ENCODE measurements around the gene CXCL5. TPM values are rescaled to one million over a fixed set of nuclear protein-coding genes. Genes with fewer than 3 reads are reported as not detected.

Gene CXCL5
- total RNA-seq, 1 experiment from 2014 or later, result not detected

GRCh38 chr4:74032064-74032463 lies 33.6 kb upstream of the CXCL5 start:
- no peaks in the 10 kb centered on the region for H3K27me3 ChIP-seq (ENCODE audit: insufficient read depth, low read depth)
- no peaks in the 10 kb centered on the region for H3F3A ChIP-seq (ENCODE audit: insufficient read depth, low read depth)
- no peaks in the 10 kb centered on the region for H3K9me2 ChIP-seq (ENCODE audit: insufficient read depth)
- POLR2A ChIA-PET (ENCODE audit: unreplicated experiment), result no interaction called here
- no peaks in the 10 kb centered on the region for H3K9me3 ChIP-seq (ENCODE audit: insufficient read depth, low read depth)
- DNase-seq, result no peak
- H3K4me1 ChIP-seq (replicated peaks; ENCODE audit: insufficient read depth), result no peaks in the 10 kb centered on the region
- no peak overlapping the region for H2AFZ ChIP-seq
- no peak overlapping the region for H3K4me3 ChIP-seq
- H4K20me1 ChIP-seq (ENCODE audit: insufficient read depth), result no peaks in the 10 kb centered on the region
- no peak overlapping the region for H3K27ac ChIP-seq
- intact Hi-C loops (cut with micrococcal nuclease; ENCODE audit: unreplicated experiment), result loop anchor here (10.0 kb wide), 1 partner anchor 367 kb away; no protein-coding TSS in a partner anchor
- TF ChIP-seq EZH2 (IDR thresholded peaks at IDR 0.05; ENCODE audit: low read depth) (no peak), CTCF (conservative IDR thresholded peaks at IDR 0.05) (no peak)
- no peaks in the 10 kb centered on the region for H3K79me2 ChIP-seq (ENCODE audit: low read depth)
- H3K36me3 ChIP-seq (ENCODE audit: low read depth), result no peaks in the 10 kb centered on the region
- BruUV-seq (replicated peaks), result no TSS peak
- H3K4me2 ChIP-seq, result no peak overlapping the region
- CTCF ChIA-PET, result no interaction called here

DNA sequence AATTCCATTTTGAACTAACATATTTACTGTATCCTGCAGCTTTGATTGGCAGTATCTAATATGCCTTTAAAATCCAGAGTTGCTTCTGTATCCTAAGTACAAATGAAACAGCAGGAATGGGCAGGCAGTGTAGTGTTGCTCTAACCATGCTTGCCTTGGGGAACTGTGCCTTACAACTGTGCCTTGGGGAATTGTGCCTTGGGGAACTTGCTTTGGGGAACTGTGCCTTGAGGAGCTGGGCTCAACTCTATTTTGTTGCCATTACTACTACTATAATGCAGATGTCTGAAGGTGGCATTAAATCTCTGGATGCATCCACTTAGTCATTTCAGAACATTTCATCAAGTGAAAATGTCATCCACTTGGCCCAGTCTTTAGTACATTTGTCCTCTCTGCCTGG lies 33.1 kb upstream of the CXCL5 start:
- intact Hi-C loops (cut with micrococcal nuclease; ENCODE audit: unreplicated experiment), result loop anchor here (10.0 kb wide), 1 partner anchor 367 kb away; no protein-coding TSS in a partner anchor
- CTCF ChIA-PET, result no interaction called here
- H3K4me1 ChIP-seq (replicated peaks; ENCODE audit: insufficient read depth), result no peaks in the 10 kb centered on the region

GRCh38 chr4:74030285-74030684 lies 31.8 kb upstream of the CXCL5 start:
- TF ChIP-seq EZH2 (IDR thresholded peaks at IDR 0.05; ENCODE audit: low read depth) (no peak), CTCF (conservative IDR thresholded peaks at IDR 0.05) (no peak)
- Histone ChIP-seq H2AFZ (no peak overlapping the region), H3K9me2 (ENCODE audit: insufficient read depth) (no peaks in the 10 kb centered on the region), H3K9me3 (ENCODE audit: insufficient read depth, low read depth) (no peaks in the 10 kb centered on the region), H3K27me3 (ENCODE audit: insufficient read depth, low read depth) (no peaks in the 10 kb centered on the region), H3F3A (ENCODE audit: insufficient read depth, low read depth) (no peaks in the 10 kb centered on the region), H4K20me1 (ENCODE audit: insufficient read depth) (no peaks in the 10 kb centered on the region), H3K4me3 (no peak overlapping the region), H3K4me2 (no peak overlapping the region), H3K79me2 (ENCODE audit: low read depth) (no peaks in the 10 kb centered on the region), H3K4me1 (replicated peaks; ENCODE audit: insufficient read depth) (no peaks in the 10 kb centered on the region), H3K27ac (no peak overlapping the region), H3K36me3 (ENCODE audit: low read depth) (no peaks in the 10 kb centered on the region)
- intact Hi-C loops (cut with micrococcal nuclease; ENCODE audit: unreplicated experiment), result loop anchor here (10.0 kb wide), 1 partner anchor 365 kb away; no protein-coding TSS in a partner anchor
- no TSS peak for BruUV-seq (replicated peaks)
- DNase-seq, result no peak
- ChIA-PET POLR2A (ENCODE audit: unreplicated experiment) (no interaction called here), CTCF (no interaction called here)

More for the DNA sequence above, 33.1 kb upstream of the CXCL5 start:
- Histone ChIP-seq H3K79me2 (ENCODE audit: low read depth) (no peaks in the 10 kb centered on the region), H3F3A (ENCODE audit: insufficient read depth, low read depth) (no peaks in the 10 kb centered on the region), H3K9me2 (ENCODE audit: insufficient read depth) (no peaks in the 10 kb centered on the region), H3K36me3 (ENCODE audit: low read depth) (no peaks in the 10 kb centered on the region), H3K4me2 (no peak overlapping the region), H3K9me3 (ENCODE audit: insufficient read depth, low read depth) (no peaks in the 10 kb centered on the region), H4K20me1 (ENCODE audit: insufficient read depth) (no peaks in the 10 kb centered on the region), H3K4me3 (no peak overlapping the region), H2AFZ (no peak overlapping the region), H3K27ac (no peak overlapping the region), H3K27me3 (ENCODE audit: insufficient read depth, low read depth) (no peaks in the 10 kb centered on the region)
- no peak for DNase-seq
- no TSS peak for BruUV-seq (replicated peaks)
- no peak for TF ChIP-seq CTCF (conservative IDR thresholded peaks at IDR 0.05)
- TF ChIP-seq EZH2 (IDR thresholded peaks at IDR 0.05; ENCODE audit: low read depth), result no peak
- POLR2A ChIA-PET (ENCODE audit: unreplicated experiment), result no interaction called here

All from PC-9 (cell line).